Endothelial cell of hepatic sinusoid (primary cell): ENCODE results near the gene ZBTB20.

Experiments used
- in situ Hi-C: cut with HindIII; loops from 2 replicates; pipeline ENCODE4 v1.10.0; 2017; ENCODE audit warnings: low sequenced_read_pairs

Gene ZBTB20

DNA sequence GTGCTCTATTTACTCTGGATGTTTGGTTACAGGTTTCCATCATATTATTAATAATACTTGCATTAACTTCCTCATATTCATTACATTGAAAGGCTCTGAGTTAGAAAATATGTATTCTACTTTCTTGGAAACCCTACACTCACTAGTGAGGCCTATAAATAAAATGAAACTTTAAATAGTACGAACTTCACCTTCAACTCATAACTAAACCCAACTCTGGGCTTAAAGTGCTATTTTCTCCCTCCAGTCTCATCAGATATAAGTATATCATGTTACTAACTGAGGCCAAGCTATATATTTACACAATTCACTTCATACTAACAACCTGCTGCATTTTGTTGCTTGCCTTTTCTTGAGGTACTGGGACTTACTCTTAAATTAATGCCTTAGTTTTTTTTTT, 546.5 kb downstream of the ZBTB20 start:
- in situ Hi-C loops, result no loop called here

DNA sequence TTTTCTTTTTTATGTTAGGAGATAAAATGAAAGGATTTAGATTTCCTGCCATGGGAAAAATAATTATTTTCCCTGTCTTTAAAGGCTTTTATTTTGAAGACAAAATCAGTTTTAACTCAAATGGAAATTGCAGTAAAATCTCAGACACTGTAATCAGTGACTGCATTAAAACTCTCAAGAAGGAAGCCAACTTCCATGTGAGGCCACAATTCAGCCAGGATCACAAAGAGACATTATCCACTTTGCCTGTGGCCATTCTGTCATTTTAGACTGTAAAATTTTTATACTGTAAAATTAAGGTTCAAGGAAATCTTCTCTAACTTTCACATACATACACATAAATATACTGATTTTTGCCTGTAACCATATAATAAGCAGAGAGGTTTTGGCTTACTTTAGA, 549.2 kb downstream of the ZBTB20 start:
- in situ Hi-C loops, result no loop called here

DNA sequence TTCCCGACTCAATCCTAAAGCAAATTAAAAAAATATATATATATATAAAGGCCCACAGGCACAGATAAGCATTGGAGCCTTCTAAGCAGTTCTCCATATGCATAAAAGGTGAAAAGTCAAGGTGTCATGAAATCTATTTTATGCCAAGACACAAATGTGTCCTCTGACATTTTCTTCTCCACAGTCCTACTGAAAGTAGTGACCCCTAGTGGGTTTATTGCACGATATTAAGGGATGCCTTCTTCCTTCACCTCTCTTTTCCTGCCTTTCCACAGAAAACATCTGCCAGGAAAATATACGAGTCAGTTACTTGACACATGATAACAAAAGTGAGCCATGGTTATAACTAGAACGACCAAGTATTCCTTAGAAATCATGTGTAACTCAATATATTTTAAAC, 550.1 kb downstream of the ZBTB20 start:
- in situ Hi-C loops, result no loop called here

DNA sequence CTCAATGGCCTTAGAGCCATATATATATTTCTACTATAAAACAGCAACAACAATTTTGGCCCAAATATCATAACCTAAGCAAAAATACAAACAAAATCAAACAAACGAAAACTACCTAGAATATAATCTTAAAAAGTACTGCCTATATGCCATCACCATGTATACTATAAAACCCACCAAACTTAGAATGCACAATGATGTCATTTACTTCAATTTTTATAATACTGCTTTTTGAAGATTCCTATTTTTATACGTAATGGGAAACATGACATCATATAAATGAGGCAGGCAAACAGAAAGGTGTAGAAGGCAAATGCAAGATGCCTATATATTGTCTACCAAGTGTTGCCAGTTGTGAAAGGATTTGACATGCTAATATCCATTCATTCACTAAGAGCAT, 550.9 kb downstream of the ZBTB20 start:
- in situ Hi-C loops, result no loop called here

DNA sequence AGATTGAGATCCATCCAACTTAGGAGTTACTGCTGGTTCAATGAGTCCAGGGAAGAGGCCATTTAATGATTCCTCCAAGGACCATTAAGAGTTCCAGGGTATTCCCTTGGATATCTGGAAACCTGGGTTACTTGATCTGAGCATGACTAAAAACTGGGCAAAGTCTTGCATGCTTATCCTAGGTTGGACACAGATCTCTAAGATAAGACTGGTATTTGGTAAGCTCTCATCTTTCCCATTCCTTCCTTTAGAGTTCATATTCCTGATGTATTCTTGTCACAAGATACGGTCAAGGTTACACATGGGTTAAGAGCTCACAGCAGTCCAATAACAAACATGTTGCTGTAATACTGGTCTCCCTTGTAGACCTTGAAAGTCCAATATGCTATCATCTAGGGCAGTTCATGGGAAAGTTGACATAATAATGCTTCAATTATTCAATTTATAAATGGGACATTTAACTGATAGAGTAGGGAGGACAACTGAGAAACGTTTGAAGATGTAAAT, 551.5 kb downstream of the ZBTB20 start:
- in situ Hi-C loops, result no loop called here

DNA sequence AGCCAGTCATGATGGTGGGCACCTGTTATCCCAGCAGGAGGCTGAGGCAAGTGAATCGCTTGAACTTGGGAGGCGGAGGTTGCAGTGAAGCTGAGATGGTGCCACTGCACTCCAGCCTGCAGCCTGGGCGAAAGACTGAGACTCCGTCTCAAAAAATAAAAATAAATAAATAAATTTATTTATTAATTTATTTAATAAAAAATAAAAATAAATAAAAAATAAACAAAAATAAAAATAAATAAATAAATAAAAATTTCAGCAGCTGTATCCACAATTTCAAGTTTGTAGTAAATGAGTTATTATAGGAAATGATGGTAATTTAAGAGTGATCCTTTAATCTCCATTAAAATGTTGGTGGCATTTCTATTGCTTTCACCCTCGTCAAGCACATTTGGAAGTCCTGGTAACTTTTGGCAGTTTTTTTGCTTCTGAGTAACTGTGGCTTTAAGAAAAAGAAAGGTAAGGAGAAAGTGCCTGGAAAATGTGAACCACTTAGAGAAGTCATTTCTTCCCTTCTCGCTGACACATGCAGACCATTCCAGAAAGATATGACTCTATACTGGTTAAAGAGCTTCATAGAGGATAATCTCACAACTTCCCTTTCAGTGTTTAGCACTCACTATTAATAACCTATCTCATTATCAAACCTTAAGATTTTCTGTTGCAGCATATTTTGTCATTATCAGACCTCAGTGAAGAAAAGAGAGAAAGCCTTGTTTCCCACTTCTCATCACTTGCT, 556.6 kb downstream of the ZBTB20 start:
- in situ Hi-C loops, result no loop called here

DNA sequence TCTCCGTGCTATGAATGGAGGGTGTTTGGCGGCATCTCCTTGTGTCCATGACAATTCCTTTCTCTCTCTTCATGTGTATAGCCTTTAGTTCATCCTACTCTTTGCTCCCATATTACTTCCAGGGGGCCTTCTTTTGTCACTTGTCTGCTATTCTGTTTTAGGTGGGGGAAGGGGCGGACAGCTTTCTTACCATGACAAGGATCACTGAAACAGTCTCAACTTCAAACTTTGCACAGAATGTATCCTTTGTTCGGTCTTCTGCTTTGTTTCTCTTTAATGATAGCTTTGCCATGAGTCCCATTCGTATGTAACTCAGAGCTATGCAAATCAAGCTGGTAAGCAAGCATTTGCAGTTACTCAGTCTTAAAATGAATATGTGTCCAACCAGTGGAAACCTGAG, 559.1 kb downstream of the ZBTB20 start:
- in situ Hi-C loops, result no loop called here

DNA sequence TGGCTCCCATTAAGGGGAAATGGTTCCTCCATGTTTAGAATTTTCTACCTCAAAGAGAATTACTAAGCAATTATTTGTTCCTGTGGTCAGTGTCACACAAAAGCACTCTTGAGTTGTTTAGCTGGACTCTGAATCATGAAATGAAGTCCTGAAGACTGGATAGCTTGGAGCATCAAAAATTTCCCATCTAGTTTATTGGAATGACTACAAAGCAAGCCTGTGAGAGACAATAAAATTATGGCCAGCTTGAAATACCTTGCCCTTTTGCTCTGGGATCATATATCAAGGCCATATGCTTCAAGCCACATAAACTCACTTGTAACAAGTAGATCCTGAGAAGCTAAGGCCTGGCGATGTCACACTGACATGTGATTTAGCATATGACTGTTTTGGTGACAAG, 561.0 kb downstream of the ZBTB20 start:
- in situ Hi-C loops, result no loop called here

DNA sequence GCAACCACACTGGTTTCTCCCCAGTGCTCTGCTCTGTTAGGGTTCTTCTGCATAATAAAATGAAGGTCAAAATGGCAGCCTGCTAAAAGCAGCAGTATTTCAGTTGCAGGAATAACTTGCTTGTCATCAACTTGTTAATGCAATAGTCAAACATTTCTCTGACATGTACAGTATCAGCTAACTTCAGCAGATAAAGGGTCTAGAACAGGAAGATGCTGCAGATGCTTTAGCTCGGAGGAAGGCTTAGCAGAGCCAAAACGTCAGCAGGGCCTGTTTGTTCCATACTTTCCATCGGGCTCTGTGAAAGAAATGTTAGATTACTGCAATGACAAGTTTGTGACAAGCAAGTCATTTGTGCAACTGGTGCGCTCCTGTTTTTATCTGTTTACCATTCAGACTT, 561.4 kb downstream of the ZBTB20 start:
- in situ Hi-C loops, result no loop called here

DNA sequence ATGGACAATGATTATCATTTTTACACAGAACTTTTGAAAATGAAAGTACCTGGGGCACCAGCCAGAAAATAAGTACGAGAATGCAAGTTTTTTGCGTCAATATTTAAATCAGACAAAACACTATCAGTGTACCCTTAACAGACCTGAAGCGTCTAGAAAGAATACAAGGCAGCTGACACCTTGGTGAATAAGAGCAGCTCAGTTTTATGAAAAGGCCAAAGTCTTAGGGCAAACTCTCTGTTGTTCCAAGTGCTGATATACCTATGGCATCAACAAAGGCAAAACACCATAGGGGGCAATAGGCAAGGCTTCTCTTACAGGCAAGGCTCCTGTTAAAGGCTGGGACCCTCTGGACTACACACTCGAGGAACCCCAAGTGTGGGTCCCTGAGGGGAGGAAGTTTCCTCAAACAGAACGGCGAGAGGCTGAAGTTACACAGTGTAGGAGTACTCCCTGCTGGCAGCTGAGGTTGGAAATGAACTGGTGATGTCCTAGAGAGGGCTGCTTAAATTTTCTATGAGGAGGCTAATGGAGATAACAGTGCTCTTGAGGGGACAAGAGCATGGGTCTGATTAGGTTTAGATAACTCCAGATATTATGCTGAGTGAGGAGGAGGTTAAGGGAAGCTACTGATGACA, 562.2 kb downstream of the ZBTB20 start:
- in situ Hi-C loops, result loop anchor here (5.0 kb wide), 1 partner anchor 67 kb away; no protein-coding TSS in a partner anchor

DNA sequence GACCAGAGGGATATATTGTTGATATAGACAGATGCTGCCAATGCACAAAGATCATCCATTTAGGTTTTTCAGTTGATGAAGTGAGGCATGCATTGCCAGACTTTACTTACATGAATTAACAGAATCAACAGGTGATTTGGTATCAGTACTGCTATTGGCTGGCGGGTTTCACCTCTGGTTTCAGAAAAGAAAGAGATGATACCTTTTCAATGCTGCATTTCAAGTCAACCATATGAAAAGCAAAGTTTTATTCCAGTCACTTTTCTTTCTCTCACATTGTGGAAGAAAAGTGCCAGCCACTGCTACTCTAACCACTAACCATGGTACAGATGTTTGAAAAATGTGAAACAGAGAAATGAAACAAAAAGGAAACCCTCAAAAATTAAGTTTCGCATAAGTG, 564.2 kb downstream of the ZBTB20 start:
- in situ Hi-C loops, result loop anchor here (5.0 kb wide), 1 partner anchor 69 kb away; no protein-coding TSS in a partner anchor

DNA sequence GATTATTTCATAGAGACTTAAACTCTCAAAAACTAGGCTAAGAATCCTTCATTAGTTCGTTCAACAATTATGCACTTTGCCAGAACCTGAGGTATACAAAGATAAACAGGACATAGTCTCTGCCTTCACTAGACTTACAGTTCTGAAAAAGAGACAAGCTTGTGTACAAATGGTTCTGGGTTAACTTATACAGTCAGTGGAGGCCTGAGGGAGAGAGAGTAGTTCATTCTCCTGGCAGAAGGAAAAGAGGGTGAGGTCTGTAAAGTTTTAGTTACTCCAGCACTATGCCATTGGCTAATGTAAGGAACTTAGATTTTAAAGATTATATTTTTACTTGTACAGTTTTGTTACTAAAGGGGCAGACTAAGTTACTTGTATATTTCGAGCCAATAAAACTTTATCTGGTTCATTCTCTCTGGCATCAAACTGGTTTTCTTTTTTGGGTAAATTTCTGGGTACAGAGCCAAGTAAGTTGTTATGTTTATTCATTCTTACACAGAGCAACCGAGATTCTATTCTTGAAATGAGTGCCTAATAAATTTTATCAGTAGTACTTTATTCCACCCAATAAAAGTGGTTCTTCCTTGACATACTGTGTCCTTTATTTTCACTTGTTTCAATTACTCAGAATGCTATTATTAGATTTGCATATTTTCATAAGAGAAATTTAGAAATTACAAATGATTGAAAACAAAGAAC, 574.6 kb downstream of the ZBTB20 start:
- in situ Hi-C loops, result no loop called here

DNA sequence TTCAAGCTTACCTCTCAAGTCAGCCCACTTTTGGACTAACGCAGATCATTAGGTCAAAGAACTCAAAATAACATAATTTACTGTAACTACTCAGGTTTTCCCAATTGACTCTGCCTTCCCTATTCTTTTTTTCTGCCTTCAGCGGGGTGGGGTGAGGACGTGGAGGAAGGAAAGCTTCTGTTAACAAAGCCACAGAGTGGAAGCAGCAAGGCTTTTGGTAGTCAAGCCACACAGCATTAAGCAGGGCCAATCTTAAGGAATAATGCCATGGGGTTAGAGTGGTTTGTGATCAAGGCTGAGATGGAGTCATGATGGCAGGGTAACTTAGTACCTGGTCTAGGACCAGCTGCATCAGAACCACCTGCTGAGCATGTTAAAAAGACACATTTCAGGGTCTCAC, 575.7 kb downstream of the ZBTB20 start:
- in situ Hi-C loops, result no loop called here

DNA sequence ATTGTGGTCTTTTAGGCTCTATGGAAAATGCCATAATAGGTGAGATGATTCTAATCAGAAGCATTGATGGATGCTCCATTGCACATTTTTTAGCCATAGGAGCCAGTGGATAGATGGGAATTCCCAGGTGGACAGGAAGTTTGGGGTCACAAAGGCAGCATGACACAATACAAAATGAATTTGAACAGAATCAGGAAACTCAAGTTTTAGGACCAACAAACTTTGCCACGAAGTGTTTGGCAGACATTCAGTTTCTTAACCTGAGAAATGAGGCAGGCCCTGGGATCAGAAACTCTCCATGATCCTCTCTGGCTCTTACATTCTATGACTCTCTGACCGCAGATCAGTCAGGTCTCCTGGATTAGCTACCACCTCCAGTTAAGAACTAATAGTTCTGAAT, 577.9 kb downstream of the ZBTB20 start:
- in situ Hi-C loops, result no loop called here

DNA sequence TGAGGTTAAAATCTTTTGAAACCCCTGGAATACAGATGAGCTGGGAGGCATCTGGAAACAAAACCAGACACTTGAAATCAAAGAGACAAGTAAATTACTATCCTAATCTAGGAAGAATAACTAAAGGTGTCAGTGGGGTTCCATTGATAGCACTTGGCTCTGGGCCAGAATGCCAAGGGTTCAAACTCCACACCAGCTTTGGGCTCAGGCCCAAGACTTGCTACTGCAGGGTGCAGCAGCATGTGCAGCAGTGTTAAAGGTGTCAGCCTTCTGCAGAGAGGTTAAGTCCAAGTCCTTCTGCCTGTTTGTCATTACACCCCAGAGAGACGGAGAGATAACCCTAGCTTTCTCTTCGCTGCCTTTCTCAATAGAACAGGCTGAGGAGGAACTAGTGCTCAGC, 579.3 kb downstream of the ZBTB20 start:
- in situ Hi-C loops, result no loop called here

DNA sequence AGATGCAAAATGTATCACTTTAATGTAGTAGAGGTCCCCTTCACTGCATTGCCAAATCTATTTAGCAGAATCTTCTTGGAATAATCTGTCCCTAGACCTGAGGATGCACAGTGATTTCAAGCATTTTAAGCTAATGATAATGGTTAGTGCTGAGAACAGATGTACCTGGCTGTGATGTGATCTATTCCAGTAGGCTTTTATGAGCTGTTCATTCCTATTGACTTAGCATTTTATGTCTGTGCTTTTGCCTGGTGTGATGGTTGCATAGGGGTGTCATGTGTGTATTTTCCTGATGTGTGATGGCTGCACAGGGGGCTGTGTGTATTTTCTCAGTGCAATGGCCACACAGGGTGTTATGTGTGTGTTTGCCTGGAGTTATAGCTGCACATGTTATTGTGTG, 580.3 kb downstream of the ZBTB20 start:
- in situ Hi-C loops, result no loop called here

DNA sequence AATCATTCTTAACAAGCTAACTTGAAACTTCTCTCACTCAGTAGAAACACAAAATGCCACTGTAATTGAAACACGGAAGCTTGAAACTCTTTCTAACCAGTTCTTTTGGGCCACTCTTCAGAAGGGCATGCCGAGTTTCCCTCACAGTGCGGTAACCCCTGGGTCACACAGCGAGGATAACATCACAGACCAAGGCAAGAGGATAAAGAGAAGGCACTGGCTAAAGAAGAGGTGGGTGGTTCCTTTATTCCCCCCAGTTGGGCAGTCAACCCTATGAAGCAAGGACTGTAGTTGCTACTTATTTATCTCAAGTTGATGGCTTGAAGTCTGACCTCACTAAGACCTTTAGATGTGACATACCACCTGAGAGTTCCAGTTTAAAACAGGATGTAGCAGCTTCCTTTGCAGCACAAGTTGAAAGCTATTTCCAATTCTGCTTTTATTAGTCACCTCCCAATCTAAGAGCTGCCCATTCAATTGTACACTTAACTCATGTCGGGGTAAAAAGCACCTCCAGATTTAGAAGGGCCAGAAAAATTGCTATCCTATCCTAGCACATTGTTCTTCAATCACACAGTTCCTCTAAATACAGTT, 580.8 kb downstream of the ZBTB20 start:
- in situ Hi-C loops, result no loop called here

DNA sequence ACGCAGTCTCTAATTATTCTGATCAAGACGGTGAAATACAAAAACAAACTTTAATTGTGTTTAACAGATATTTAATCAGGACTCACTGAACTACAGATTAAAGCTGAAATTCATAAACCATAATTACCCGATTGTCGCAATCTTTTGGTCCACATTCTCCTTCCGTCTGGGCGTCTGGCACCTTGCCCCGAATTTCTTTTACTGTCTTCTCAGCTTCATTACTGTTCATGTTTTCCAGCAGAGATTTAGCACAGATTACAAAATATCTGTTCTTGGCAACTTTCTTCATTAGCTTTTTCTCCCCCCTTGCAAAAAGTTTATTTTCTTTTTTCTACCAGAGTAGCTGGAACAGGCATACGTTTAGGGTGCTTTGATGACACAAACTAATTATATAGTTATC, 581.9 kb downstream of the ZBTB20 start:
- in situ Hi-C loops, result no loop called here

DNA sequence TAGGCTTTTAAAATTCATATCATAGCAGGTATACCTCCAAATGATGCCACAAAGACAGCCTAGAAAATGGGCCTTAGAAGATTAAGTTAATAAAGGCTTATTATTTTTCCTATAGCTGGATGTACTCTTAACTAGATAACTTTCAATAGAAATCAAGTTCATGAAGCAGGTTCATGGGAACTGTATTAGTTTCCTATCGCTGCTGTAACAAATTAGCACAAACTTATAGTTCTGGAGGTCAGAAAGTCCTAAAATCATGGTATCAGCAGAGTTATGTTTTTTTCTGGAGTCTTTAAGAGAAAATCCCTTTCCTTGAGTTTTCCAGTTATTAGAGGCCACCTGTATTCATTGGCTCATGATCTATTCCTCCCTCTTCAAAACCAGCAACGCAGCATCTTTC, 583.4 kb downstream of the ZBTB20 start:
- in situ Hi-C loops, result no loop called here

DNA sequence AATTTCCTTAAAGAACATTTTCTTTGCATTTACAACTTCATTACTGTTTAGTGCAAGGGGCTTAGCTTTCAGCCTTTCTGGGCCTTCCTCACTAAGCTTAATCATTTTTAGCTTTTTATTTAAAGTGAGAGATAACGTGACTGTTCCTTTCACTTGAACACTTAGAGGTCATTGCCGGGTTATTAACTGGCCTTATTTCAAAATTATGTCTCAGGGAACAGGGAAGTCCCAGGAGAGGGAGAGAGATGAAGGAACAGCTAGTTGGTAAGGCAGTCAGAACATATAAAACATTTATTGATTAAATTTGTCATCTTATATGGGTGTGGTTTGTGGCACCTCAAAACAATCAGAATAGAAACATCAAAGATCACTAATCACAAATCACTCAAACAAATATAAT, 584.5 kb downstream of the ZBTB20 start:
- in situ Hi-C loops, result no loop called here

DNA sequence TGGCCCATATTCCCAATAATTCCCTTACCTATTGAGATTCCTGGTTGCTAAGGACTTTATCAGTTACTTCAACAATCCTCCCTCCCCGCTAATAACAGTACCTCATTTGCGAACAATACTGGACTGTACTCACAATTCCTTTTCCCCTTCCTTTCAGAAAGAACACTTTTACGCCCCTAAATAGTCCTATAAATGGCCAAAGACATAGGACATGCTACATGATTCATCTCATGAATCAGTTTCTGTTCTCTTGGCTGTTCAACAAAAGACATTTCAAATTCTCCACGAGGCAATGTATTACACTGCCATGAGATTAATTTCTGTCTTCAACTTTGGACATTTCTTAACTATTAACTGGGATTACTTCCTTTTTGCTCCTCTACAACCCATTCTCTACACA, 588.8 kb downstream of the ZBTB20 start:
- in situ Hi-C loops, result no loop called here

DNA sequence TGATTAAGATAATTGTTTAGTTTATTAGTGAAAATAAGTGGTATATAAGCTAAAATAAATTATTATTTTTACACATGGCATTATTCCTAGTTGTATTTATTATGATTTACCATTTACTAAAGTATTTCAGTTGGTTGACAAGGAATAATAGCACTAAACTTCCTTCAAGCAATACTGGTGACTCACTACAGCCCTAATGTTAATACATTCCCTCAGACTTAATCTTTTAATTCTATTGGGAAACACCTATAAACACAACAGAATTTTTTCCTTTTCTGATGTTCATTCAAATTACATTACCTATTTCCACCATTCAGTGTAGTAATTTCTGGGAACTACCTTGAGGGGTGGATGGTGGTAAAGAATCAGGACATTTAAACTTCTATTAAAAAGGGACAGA, 589.3 kb downstream of the ZBTB20 start:
- in situ Hi-C loops, result no loop called here
